HEK293 (cell line): ENCODE data around the gene SLC2A3.

Experiments used
- KLF7 ChIP-seq: fragments of 450-650 bp; formaldehyde crosslinking; IDR thresholded peaks from 2 replicates; pipeline ENCODE4 v1.5.1; 2016; ENCODE audit warnings: missing biosample characterization, missing genetic modification characterization, borderline replicate concordance
- YY1 ChIP-seq: fragments of 450-650 bp; formaldehyde crosslinking; IDR thresholded peaks from 2 replicates; pipeline ENCODE4 v1.5.1; 2018; ENCODE audit warnings: missing biosample characterization, missing genetic modification characterization
- ZBTB1 ChIP-seq: fragments of 450-650 bp; formaldehyde crosslinking; IDR thresholded peaks from 2 replicates; pipeline ENCODE4 v1.5.1; 2016; ENCODE audit warnings: missing biosample characterization, missing genetic modification characterization
- ZBTB26 ChIP-seq: fragments of 450-650 bp; formaldehyde crosslinking; optimal IDR thresholded peaks from 2 replicates; pipeline ENCODE3; 2016; ENCODE audit warnings: missing biosample characterization, mild to moderate bottlenecking, missing genetic modification characterization
- ZFP3 ChIP-seq: fragments of 450-650 bp; formaldehyde crosslinking; IDR thresholded peaks from 2 replicates; pipeline ENCODE4 v1.5.1; 2016; ENCODE audit warnings: low read depth, missing biosample characterization, missing genetic modification characterization
- ZNF114 ChIP-seq: fragments of 450-650 bp; formaldehyde crosslinking; IDR thresholded peaks from 2 replicates; pipeline ENCODE4 v1.5.0; 2017; ENCODE audit warnings: missing biosample characterization, missing genetic modification characterization
- ZNF121 ChIP-seq: fragments of 450-650 bp; formaldehyde crosslinking; IDR thresholded peaks from 2 replicates; pipeline ENCODE4 v1.5.1; 2016; ENCODE audit warnings: missing biosample characterization, missing genetic modification characterization
- ZNF157 ChIP-seq: fragments of 450-650 bp; formaldehyde crosslinking; IDR thresholded peaks from 2 replicates; pipeline ENCODE4 v1.5.1; 2016; ENCODE audit warnings: missing biosample characterization, missing genetic modification characterization
- ZNF221 ChIP-seq: fragments of 450-650 bp; formaldehyde crosslinking; IDR thresholded peaks from 2 replicates; pipeline ENCODE4 v1.5.1; 2017; ENCODE audit warnings: missing biosample characterization, missing genetic modification characterization, borderline replicate concordance
- ZNF223 ChIP-seq: fragments of 450-650 bp; formaldehyde crosslinking; IDR thresholded peaks from 2 replicates; pipeline ENCODE4 v1.5.1; 2016; ENCODE audit warnings: missing biosample characterization, missing genetic modification characterization
- ZNF248 ChIP-seq: fragments of 450-650 bp; formaldehyde crosslinking; IDR thresholded peaks from 2 replicates; pipeline ENCODE4 v1.5.1; 2017; ENCODE audit warnings: missing biosample characterization, missing genetic modification characterization
- ZNF302 ChIP-seq: fragments of 450-650 bp; formaldehyde crosslinking; IDR thresholded peaks from 2 replicates; pipeline ENCODE4 v1.5.1; 2016; ENCODE audit warnings: missing biosample characterization, missing genetic modification characterization, low read depth
- ZNF366 ChIP-seq: fragments of 450-650 bp; formaldehyde crosslinking; conservative IDR thresholded peaks from 2 replicates; pipeline ENCODE4 v1.5.1; 2016; ENCODE audit warnings: missing biosample characterization, missing genetic modification characterization
- ZNF449 ChIP-seq: fragments of 450-650 bp; formaldehyde crosslinking; IDR thresholded peaks from 2 replicates; pipeline ENCODE4 v1.5.1; 2017; ENCODE audit warnings: missing biosample characterization, mild to moderate bottlenecking, missing genetic modification characterization, moderate library complexity
- ZNF521 ChIP-seq: fragments of 450-650 bp; formaldehyde crosslinking; IDR thresholded peaks from 2 replicates; pipeline ENCODE4 v1.5.1; 2017; ENCODE audit warnings: missing biosample characterization, mild to moderate bottlenecking, missing genetic modification characterization
- ZNF571 ChIP-seq: fragments of 450-650 bp; formaldehyde crosslinking; IDR thresholded peaks from 2 replicates; pipeline ENCODE4 v1.5.0; 2017; ENCODE audit warnings: missing biosample characterization, missing genetic modification characterization
- ZNF610 ChIP-seq: fragments of 450-650 bp; formaldehyde crosslinking; IDR thresholded peaks from 2 replicates; pipeline ENCODE4 v1.5.1; 2016; ENCODE audit warnings: missing biosample characterization, missing genetic modification characterization, borderline replicate concordance
- ZNF654 ChIP-seq: fragments of 450-650 bp; formaldehyde crosslinking; IDR thresholded peaks from 2 replicates; pipeline ENCODE4 v1.5.1; 2016; ENCODE audit warnings: low read depth, missing biosample characterization, missing genetic modification characterization
- ZNF664 ChIP-seq: fragments of 450-650 bp; formaldehyde crosslinking; IDR thresholded peaks from 2 replicates; pipeline ENCODE4 v1.5.1; 2016; ENCODE audit warnings: missing biosample characterization, missing genetic modification characterization
- ZNF670 ChIP-seq: fragments of 450-650 bp; formaldehyde crosslinking; IDR thresholded peaks from 2 replicates; pipeline ENCODE4 v1.5.1; 2016; ENCODE audit warnings: missing biosample characterization, missing genetic modification characterization, low read depth
- ZNF701 ChIP-seq: fragments of 450-650 bp; formaldehyde crosslinking; IDR thresholded peaks from 2 replicates; pipeline ENCODE4 v1.5.1; 2016; ENCODE audit warnings: missing biosample characterization, missing genetic modification characterization
- ZNF704 ChIP-seq: fragments of 450-650 bp; formaldehyde crosslinking; IDR thresholded peaks from 2 replicates; pipeline ENCODE4 v1.5.1; 2016; ENCODE audit warnings: missing biosample characterization, missing genetic modification characterization
- ZNF785 ChIP-seq: fragments of 450-650 bp; formaldehyde crosslinking; IDR thresholded peaks from 2 replicates; pipeline ENCODE4 v1.5.1; 2016; ENCODE audit warnings: missing biosample characterization, missing genetic modification characterization
- TF ChIP-seq, protein P1 (sequence below): fragments of 450-650 bp; formaldehyde crosslinking; IDR thresholded peaks from 2 replicates; pipeline ENCODE4 v1.5.1; 2017; ENCODE audit warnings: missing biosample characterization, missing genetic modification characterization
- TF ChIP-seq, protein P2 (sequence below): sonication (generic); formaldehyde crosslinking; IDR thresholded peaks from 2 replicates; pipeline ENCODE4 v1.8.1; 2022; ENCODE audit warnings: mild to moderate bottlenecking, moderate library complexity, missing genetic modification reagents
- TF ChIP-seq, protein P3 (sequence below): fragments of 450-650 bp; formaldehyde crosslinking; IDR thresholded peaks from 2 replicates; pipeline ENCODE4 v1.5.1; 2016; ENCODE audit warnings: missing biosample characterization, missing genetic modification characterization
- TF ChIP-seq, protein P4 (sequence below): fragments of 450-650 bp; formaldehyde crosslinking; IDR thresholded peaks from 2 replicates; pipeline ENCODE4 v1.5.1; 2016; ENCODE audit warnings: missing biosample characterization, missing genetic modification characterization, borderline replicate concordance

SLC2A3 gene

GRCh38 chr12:7970475-7971252, 34.7 kb upstream of the SLC2A3 start (continued):
- TF ChIP-seq, protein P1, sequence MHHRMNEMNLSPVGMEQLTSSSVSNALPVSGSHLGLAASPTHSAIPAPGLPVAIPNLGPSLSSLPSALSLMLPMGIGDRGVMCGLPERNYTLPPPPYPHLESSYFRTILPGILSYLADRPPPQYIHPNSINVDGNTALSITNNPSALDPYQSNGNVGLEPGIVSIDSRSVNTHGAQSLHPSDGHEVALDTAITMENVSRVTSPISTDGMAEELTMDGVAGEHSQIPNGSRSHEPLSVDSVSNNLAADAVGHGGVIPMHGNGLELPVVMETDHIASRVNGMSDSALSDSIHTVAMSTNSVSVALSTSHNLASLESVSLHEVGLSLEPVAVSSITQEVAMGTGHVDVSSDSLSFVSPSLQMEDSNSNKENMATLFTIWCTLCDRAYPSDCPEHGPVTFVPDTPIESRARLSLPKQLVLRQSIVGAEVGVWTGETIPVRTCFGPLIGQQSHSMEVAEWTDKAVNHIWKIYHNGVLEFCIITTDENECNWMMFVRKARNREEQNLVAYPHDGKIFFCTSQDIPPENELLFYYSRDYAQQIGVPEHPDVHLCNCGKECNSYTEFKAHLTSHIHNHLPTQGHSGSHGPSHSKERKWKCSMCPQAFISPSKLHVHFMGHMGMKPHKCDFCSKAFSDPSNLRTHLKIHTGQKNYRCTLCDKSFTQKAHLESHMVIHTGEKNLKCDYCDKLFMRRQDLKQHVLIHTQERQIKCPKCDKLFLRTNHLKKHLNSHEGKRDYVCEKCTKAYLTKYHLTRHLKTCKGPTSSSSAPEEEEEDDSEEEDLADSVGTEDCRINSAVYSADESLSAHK (tag by site-specific recombination) = peak; percentile 65; the same call in 1 of the 2 replicates
- TF ChIP-seq ZNF248 (tag by site-specific recombination) (no peak), ZNF157 (tag by site-specific recombination) (no peak), ZNF785 (tag by site-specific recombination) (no peak), ZNF221 (no peak), ZNF121 (no peak), ZBTB26 (tag by site-specific recombination) (peak; percentile 89), ZNF223 (no peak), ZFP3 (tag by site-specific recombination) (peak; percentile 54; the same call in 1 of the 2 replicates), ZNF366 (peak; percentile 78), ZNF664 (tag by site-specific recombination) (peak; percentile 36; the same call in 1 of the 2 replicates), ZBTB1 (tag by site-specific recombination) (no peak), ZNF701 (tag by site-specific recombination) (0 out of 2 replicates have a peak, but pooled peaks have one; percentile 33), ZNF521 (no peak), ZNF571 (tag by site-specific recombination) (no peak), ZNF114 (no peak), ZNF449 (tag by site-specific recombination) (no peak; the same call in 1 of the 2 replicates), ZNF704 (tag by site-specific recombination) (no peak), ZNF302 (tag by site-specific recombination) (no peak), ZNF670 (no peak), ZNF654 (tag by site-specific recombination) (no peak), YY1 (tag by site-specific recombination) (no peak; the same call in 1 of the 2 replicates), KLF7 (tag by site-specific recombination) (no peak; the same call in 1 of the 2 replicates), ZNF610 (tag by site-specific recombination) (no peak; the same call in 1 of the 2 replicates)
- TF ChIP-seq, protein P2, sequence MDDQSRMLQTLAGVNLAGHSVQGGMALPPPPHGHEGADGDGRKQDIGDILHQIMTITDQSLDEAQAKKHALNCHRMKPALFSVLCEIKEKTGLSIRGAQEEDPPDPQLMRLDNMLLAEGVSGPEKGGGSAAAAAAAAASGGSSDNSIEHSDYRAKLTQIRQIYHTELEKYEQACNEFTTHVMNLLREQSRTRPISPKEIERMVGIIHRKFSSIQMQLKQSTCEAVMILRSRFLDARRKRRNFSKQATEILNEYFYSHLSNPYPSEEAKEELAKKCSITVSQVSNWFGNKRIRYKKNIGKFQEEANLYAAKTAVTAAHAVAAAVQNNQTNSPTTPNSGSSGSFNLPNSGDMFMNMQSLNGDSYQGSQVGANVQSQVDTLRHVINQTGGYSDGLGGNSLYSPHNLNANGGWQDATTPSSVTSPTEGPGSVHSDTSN (CRISPR knock-in tag) = no peak
- TF ChIP-seq, protein P3, sequence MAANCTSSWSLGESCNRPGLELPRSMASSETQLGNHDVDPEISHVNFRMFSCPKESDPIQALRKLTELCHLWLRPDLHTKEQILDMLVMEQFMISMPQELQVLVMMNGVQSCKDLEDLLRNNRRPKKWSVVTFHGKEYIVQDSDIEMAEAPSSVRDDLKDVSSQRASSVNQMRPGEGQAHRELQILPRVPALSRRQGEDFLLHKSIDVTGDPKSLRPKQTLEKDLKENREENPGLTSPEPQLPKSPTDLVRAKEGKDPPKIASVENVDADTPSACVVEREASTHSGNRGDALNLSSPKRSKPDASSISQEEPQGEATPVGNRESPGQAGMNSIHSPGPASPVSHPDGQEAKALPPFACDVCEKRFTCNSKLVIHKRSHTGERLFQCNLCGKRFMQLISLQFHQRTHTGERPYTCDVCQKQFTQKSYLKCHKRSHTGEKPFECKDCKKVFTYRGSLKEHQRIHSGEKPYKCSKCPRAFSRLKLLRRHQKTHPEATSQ (tag by site-specific recombination) = no peak
- TF ChIP-seq, protein P4, sequence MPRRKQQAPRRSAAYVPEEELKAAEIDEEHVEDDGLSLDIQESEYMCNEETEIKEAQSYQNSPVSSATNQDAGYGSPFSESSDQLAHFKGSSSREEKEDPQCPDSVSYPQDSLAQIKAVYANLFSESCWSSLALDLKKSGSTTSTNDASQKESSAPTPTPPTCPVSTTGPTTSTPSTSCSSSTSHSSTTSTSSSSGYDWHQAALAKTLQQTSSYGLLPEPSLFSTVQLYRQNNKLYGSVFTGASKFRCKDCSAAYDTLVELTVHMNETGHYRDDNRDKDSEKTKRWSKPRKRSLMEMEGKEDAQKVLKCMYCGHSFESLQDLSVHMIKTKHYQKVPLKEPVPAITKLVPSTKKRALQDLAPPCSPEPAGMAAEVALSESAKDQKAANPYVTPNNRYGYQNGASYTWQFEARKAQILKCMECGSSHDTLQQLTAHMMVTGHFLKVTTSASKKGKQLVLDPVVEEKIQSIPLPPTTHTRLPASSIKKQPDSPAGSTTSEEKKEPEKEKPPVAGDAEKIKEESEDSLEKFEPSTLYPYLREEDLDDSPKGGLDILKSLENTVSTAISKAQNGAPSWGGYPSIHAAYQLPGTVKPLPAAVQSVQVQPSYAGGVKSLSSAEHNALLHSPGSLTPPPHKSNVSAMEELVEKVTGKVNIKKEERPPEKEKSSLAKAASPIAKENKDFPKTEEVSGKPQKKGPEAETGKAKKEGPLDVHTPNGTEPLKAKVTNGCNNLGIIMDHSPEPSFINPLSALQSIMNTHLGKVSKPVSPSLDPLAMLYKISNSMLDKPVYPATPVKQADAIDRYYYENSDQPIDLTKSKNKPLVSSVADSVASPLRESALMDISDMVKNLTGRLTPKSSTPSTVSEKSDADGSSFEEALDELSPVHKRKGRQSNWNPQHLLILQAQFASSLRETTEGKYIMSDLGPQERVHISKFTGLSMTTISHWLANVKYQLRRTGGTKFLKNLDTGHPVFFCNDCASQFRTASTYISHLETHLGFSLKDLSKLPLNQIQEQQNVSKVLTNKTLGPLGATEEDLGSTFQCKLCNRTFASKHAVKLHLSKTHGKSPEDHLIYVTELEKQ (tag by site-specific recombination) = peak; percentile 8; the same call in 1 of the 2 replicates
